HepG2 (cell line): ENCODE measurements around the gene VAMP8. TPM values are rescaled to one million over a fixed set of nuclear protein-coding genes. Genes with fewer than 3 reads are reported as not detected.

Source experiments
- BRD4 ChIP-seq: sonication (generic); formaldehyde crosslinking; IDR thresholded peaks from 2 replicates; pipeline ENCODE4 v1.4.0; 2020; ENCODE audit warnings: missing genetic modification reagents
- DMAP1 ChIP-seq: IDR thresholded peaks from 2 replicates; pipeline ENCODE4 v1.6.1; 2016
- FOXO1 ChIP-seq: sonication (generic); formaldehyde crosslinking; IDR thresholded peaks from 2 replicates; pipeline ENCODE4 v1.4.0; 2020; ENCODE audit warnings: missing genetic modification reagents
- GFI1 ChIP-seq: sonication (generic); formaldehyde crosslinking; IDR thresholded peaks from 2 replicates; pipeline ENCODE4 v1.5.0; 2020; ENCODE audit warnings: missing genetic modification reagents, mild to moderate bottlenecking, borderline replicate concordance
- HDAC1 ChIP-seq: sonication (generic); formaldehyde crosslinking; IDR thresholded peaks from 2 replicates; pipeline ENCODE4 v1.5.1; 2020; ENCODE audit warnings: mild to moderate bottlenecking, missing genetic modification reagents
- HNRNPH1 ChIP-seq: fragments of 200-400 bp; formaldehyde crosslinking; optimal IDR thresholded peaks from 2 replicates; pipeline ENCODE3; 2017; ENCODE audit warnings: mild to moderate bottlenecking, low read depth, low read length
- KAT2B ChIP-seq: fragments of 150-350 bp; IDR thresholded peaks from 2 replicates; pipeline ENCODE4 v1.6.1; 2014; ENCODE audit warnings: low read depth, low read length, borderline replicate concordance
- MED13 ChIP-seq: sonication (generic); formaldehyde crosslinking; IDR thresholded peaks from 2 replicates; pipeline ENCODE4 v1.5.0; 2020; ENCODE audit warnings: missing genetic modification reagents
- MIER3 ChIP-seq: IDR thresholded peaks from 2 replicates; pipeline ENCODE4 v1.6.1; 2016; ENCODE audit warnings: missing compliant biosample characterization, borderline replicate concordance
- MNT ChIP-seq: fragments of 450-650 bp; IDR thresholded peaks from 2 replicates; pipeline ENCODE4 v1.6.1; 2016
- MTF1 ChIP-seq: sonication (generic); formaldehyde crosslinking; IDR thresholded peaks from 2 replicates; pipeline ENCODE4 v1.5.0; 2020; ENCODE audit warnings: missing genetic modification reagents
- NFAT5 ChIP-seq: sonication (generic); formaldehyde crosslinking; IDR thresholded peaks from 2 replicates; pipeline ENCODE4 v1.4.0; 2020; ENCODE audit warnings: missing genetic modification reagents
- PHF8 ChIP-seq: sonication (generic); formaldehyde crosslinking; IDR thresholded peaks from 2 replicates; pipeline ENCODE4 v1.5.0; 2020; ENCODE audit warnings: missing genetic modification reagents
- PPARG ChIP-seq: conservative IDR thresholded peaks from 2 replicates; pipeline ENCODE4 v1.6.1; 2016; ENCODE audit warnings: missing biosample characterization, missing genetic modification reagents
- RAD21 ChIP-seq: fragments of 450-650 bp; formaldehyde crosslinking; IDR thresholded peaks from 2 replicates; pipeline ENCODE4 v1.5.0; 2020; ENCODE audit warnings: mild to moderate bottlenecking
- REXO4 ChIP-seq: sonication (generic); formaldehyde crosslinking; IDR thresholded peaks from 2 replicates; pipeline ENCODE4 v1.8.0; 2022; ENCODE audit warnings: missing genetic modification reagents, mild to moderate bottlenecking, borderline replicate concordance
- RFXAP ChIP-seq: sonication (generic); formaldehyde crosslinking; IDR thresholded peaks from 2 replicates; pipeline ENCODE4 v1.4.0; 2020; ENCODE audit warnings: missing genetic modification reagents, borderline replicate concordance
- SNAPC2 ChIP-seq: sonication (generic); formaldehyde crosslinking; IDR thresholded peaks from 2 replicates; pipeline ENCODE4 v1.8.1; 2022; ENCODE audit warnings: mild to moderate bottlenecking, missing genetic modification reagents
- SRY ChIP-seq: sonication (generic); formaldehyde crosslinking; IDR thresholded peaks from 2 replicates; pipeline ENCODE4 v1.8.0; 2022; ENCODE audit warnings: mild to moderate bottlenecking, missing genetic modification reagents
- TOPORS ChIP-seq: sonication (generic); formaldehyde crosslinking; IDR thresholded peaks from 2 replicates; pipeline ENCODE4 v1.8.0; 2023; ENCODE audit warnings: mild to moderate bottlenecking, missing genetic modification reagents
- ZMYM3 ChIP-seq: sonication (generic); formaldehyde crosslinking; IDR thresholded peaks from 2 replicates; pipeline ENCODE4 v1.5.1; 2020; ENCODE audit warnings: mild to moderate bottlenecking, missing genetic modification reagents
- ZMYM4 ChIP-seq: sonication (generic); formaldehyde crosslinking; IDR thresholded peaks from 2 replicates; pipeline ENCODE4 v1.8.1; 2023; ENCODE audit warnings: mild to moderate bottlenecking, missing genetic modification reagents
- ZNF160 ChIP-seq: sonication (generic); formaldehyde crosslinking; IDR thresholded peaks from 2 replicates; pipeline ENCODE4 v1.8.0; 2022; ENCODE audit warnings: mild to moderate bottlenecking, inconsistent platforms, missing genetic modification reagents
- ZNF598 ChIP-seq: sonication (generic); formaldehyde crosslinking; IDR thresholded peaks from 2 replicates; pipeline ENCODE4 v1.5.1; 2020; ENCODE audit warnings: mild to moderate bottlenecking, missing genetic modification reagents, borderline replicate concordance
- ZNF749 ChIP-seq: sonication (generic); formaldehyde crosslinking; IDR thresholded peaks from 2 replicates; pipeline ENCODE4 v1.8.0; 2022; ENCODE audit warnings: mild to moderate bottlenecking, missing genetic modification reagents, moderate library complexity, borderline replicate concordance
- ZNF781 ChIP-seq: sonication (generic); formaldehyde crosslinking; IDR thresholded peaks from 2 replicates; pipeline ENCODE4 v1.5.1; 2020; ENCODE audit warnings: borderline replicate concordance, mild to moderate bottlenecking, missing genetic modification reagents; ENCODE audit errors: not compliant biosample characterization
- polyA plus RNA-seq, 8 experiments: library from polyadenylated mRNA; depleted of rRNA in 3 of 8; stranded (reverse) in 7 of 8; unstranded in 1 of 8; fragments of >200 nt; fragmentation: Illumina TruSeq in 4 of 8; extraction: Trizol in 4 of 8; gene quantifications; 2 replicates each; pipeline versions ENCODE4 v1.2.1 to v1.2.3, GENCODE V29; 2011 to 2016; ENCODE audit warnings: low read depth in 4 of 8, missing spikeins in 1 of 8, mixed read lengths in 1 of 8; ENCODE audit not compliant: insufficient read depth in 1 of 8
- total RNA-seq, 5 experiments: library from RNA; depleted of rRNA; stranded (reverse); fragments of >200 nt; fragmentation: Illumina TruSeq; extraction: Trizol; gene quantifications; 2 replicates each; pipeline ENCODE4 v1.2.3, GENCODE V29; 2016; ENCODE audit warnings: low read depth in 1 of 5

Gene VAMP8
- total and polyA plus RNA-seq, 2 of the 13 experiments (the other 11 are each of a cell fraction or from before 2014, with no cell fraction given): 83.3 to 157 TPM

- 0 out of 2 replicates have a peak, but pooled peaks have one; percentile 4 for TF ChIP-seq NFAT5 (CRISPR knock-in tag)
- no peak for TF ChIP-seq PPARG (CRISPR knock-in tag)
- TF ChIP-seq ZNF598 (CRISPR knock-in tag): 0 out of 2 replicates have a peak, but pooled peaks have one; percentile 11
- TF ChIP-seq GFI1 (CRISPR knock-in tag): 0 out of 2 replicates have a peak, but pooled peaks have one; percentile 29
- no peak for TF ChIP-seq MNT
- TF ChIP-seq MED13 (CRISPR knock-in tag): 0 out of 2 replicates have a peak, but pooled peaks have one; percentile 35
- TF ChIP-seq HNRNPH1: no peak
- TF ChIP-seq MIER3 (CRISPR knock-in tag): peak; percentile 69; the same call in 1 of the 2 replicates
- peak; percentile 35 for TF ChIP-seq BRD4 (CRISPR knock-in tag)
- peak; percentile 70; the same call in 1 of the 2 replicates for TF ChIP-seq FOXO1 (CRISPR knock-in tag)
- TF ChIP-seq ZMYM3 (CRISPR knock-in tag): peak; percentile 1; the same call in 1 of the 2 replicates
- TF ChIP-seq KAT2B: no peak
- no peak for TF ChIP-seq MTF1 (CRISPR knock-in tag)
- no peak for TF ChIP-seq ZNF781 (CRISPR knock-in tag)
- TF ChIP-seq SNAPC2 (CRISPR knock-in tag): no peak
- 0 out of 2 replicates have a peak, but pooled peaks have one; percentile 9 for TF ChIP-seq ZNF160 (CRISPR knock-in tag)
- TF ChIP-seq TOPORS: no peak
- no peak for TF ChIP-seq ZMYM4 (CRISPR knock-in tag)
- no peak; the same call in none of the 2 replicates for TF ChIP-seq HDAC1 (CRISPR knock-in tag)
- TF ChIP-seq RFXAP (CRISPR knock-in tag): peak; percentile 33; the same call in 1 of the 2 replicates
- no peak for TF ChIP-seq REXO4 (CRISPR knock-in tag)
- no peak for TF ChIP-seq RAD21 (CRISPR knock-in tag)
- TF ChIP-seq DMAP1 (CRISPR knock-in tag): peak; percentile 16; the same call in 1 of the 2 replicates
- TF ChIP-seq ZNF749 (CRISPR knock-in tag): 0 out of 2 replicates have a peak, but pooled peaks have one; percentile 21
- peak; percentile 26; the same call in 1 of the 2 replicates for TF ChIP-seq PHF8 (CRISPR knock-in tag)
- no peak for TF ChIP-seq SRY (CRISPR knock-in tag)
These were observed 24.5 kb downstream of the VAMP8 start (continued) for GRCh38 chr2:85601771-85602475.
